HT1080 (cell line): ENCODE results near the gene RGS3. TPM values are rescaled to one million over a fixed set of nuclear protein-coding genes. Genes with fewer than 3 reads are reported as not detected.

Experiments
- DNase-seq: peaks from one replicate; pipeline ENCODE4 v3.0.0-alpha.2; 2015; ENCODE audit warnings: low read depth
- total RNA-seq: library from RNA; depleted of rRNA; stranded (reverse); fragments of >200 nt; shearing (Covaris generic); gene quantifications from 2 replicates; pipeline ENCODE4 v1.2.3, GENCODE V29; 2014

Gene RGS3
- total RNA-seq, 1 experiment from 2014 or later: 52.0 TPM

- DNase-seq: no peak
Measured at GRCh38 chr9:113528811-113529210, 65.3 kb downstream of the RGS3 start.

DNA sequence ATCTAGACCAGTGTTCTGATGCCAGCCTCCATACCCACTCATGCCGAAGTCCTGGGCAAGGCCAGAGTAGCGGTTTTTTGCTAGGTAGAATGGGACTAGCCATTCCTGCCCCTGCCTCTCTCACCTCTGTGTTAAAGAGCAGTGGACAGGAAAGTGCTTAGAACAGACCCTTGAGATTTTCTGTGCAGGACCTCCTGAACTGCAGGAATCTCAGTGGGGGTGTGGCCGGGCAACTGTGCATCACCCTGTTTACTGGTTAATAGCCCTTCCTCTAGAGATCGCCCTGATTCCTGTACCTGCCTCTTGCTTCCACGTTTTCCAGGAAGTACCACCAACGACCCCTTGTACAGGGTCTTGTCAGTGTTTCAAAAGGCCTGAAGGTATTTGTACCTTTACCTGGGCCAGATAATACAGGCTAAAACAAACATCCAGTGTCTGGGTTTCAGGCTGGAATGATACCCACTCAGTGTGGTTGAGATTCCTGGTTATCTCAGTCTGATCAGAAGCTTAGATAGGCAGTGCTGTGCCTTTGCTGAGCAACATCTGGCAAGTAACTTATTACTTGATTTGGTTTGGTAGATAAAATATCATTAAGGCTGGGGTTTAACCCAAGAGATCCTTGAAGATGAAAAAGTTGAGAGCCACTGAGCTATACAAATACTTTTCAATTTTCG is 65.9 kb downstream of the RGS3 start:
- DNase-seq: no peak

DNA sequence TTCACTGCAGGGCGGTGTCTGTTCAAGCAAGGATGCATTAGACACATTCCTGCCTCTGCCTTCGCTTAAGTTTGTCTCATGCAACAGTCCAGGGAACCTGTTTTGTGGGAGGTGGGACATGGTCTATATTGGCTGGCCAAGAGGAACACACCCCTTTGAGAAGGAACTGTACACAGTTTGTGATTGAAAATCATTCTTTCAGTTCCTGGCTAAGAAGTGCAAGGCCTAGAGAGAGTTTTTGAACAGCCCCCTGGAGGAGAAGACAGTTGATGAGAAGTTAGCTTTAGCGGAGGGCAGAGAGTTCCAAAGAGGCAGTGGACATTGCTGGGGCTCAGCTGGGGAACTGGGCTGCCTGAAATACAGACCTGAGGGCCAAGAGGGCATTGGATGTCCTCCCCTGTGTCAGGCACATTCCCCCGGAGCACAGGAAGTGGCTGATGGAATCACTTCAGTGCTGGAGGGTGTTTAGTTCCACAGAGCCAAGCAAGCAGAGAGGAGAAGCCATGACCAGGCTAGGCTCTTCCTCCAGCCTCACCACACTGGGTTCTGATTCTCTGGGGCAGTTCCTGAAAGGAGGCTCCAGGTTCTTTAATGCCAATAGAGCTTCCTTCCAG is 66.6 kb downstream of the RGS3 start:
- no peak for DNase-seq

- no peak for DNase-seq
Measured at GRCh38 chr9:113530942-113531341, 67.4 kb downstream of the RGS3 start.

DNA sequence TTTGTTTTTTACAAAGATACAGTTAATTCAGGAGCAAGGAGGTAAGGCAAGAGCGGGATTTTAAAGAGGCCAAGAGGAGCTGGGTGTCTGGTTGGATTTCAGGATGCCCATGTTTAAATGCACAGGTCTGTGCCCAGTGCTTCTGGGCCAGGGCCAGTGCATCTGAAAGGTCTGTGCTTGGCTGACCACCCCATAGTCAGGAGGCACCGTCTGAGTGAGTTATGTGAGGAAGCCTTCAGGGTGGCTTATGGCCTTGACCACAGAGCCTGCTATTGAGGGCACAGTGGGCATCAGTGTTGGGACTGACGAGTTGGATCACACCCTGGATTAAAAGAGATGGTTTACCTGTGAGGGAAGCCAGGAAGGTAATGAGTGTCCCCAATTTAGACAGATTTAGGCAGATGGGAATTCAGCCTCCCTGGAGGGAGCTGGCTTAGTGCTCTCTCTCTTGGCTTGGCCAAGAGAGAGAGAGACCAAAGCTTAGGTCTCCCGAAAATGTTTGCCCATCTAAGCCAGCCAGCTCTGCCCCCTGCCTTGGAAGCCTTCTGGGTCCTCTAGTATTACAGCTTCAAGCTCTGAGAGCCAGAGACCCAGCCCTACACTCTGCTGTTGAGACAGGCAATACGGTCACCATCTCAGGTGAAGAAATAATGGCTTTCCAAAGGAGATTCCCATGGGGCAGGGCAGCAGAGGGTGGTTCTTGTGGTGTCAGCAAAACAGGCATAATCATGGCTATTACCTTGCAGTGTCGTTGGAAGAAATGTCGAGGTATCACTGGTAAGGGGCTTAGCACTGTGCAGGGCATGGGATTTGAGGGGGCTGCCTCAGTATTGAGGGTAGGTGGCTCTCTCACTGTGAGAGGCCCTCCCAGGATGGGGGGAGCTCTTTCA is 68.6 kb downstream of the RGS3 start:
- DNase-seq: no peak

DNA sequence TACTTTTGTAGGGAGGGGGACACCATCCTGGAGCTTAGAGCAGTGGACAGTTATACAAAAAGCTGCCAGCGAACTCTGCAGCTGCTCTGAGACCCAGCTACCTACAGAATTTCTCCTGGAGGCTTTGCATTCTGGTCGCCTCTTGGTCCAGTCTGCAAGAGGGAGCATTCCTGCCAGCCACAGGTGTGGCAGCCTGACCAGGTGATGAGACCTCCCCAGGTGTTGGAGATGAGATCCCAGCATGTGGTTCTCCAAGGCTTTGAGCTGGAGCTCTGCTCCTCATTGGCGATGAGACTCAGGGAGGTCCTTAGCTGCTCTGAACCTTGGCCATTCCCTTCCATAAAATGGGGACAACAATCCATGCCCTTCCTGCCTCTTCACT is 69.3 kb downstream of the RGS3 start:
- no peak for DNase-seq

DNA sequence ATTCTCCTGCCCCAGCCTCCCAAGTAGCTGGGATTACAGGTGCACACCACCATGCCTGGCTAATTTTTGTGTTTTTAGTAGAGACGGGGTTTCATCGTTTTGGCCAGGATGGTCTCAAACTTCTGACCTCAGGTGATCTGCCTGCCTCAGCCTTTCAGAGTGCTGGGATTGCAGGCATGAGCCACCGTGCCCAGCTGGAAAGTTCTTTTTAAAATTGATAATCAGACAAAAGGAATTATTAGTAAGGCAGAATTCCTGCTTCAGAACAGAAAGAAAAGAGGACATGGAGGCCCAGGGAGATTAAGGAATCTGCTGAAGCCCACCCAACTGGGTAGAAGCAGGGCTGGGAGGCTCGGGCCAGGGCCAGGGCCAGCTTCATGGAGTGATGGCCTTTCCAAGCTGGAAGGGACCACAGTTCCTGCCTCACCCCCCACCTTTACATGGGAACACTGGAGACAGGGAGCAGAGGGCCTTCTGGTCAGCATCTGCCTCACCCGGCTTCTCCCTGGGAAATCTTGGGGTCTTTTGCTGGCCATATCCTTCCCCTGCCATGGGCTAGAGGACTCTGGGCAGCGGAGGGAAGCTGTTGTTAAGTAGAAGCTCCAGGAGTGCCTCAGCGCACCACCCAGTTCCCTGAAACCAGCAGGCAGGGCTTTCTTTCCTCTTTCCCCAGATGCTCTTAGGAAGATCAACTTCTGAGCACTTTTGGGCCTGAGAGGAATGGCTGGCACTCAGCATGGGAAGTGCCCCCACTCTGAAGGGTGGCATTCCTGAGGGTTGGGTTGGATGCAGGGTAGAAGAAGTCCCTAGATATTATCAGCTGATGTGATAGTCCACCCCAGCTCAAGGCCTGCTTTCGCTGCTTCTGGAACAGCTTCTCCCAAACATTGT is 70.1 kb downstream of the RGS3 start:
- DNase-seq: no peak

DNA sequence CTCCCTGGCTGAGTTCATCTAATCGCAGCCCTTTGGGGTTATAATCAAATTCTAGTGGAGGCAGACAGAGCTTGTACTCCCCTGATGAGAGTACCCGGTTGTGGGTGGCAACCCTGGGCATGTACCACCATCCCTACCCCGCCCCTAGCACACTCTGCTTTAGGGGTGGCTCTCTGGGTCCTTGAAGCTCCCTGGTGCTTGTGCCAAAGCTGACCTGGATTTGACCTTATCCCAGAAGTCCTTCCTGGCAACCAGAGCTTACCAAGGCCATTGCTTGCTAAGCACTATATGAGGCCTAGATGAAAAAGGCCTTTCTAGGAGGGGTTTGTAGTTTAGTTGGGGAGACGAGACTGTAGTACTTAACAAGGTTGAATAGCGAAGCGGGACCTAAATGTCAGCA is 72.2 kb downstream of the RGS3 start:
- no peak for DNase-seq

- no peak for DNase-seq
Measured at GRCh38 chr9:113536166-113536482, 72.6 kb downstream of the RGS3 start.

DNA sequence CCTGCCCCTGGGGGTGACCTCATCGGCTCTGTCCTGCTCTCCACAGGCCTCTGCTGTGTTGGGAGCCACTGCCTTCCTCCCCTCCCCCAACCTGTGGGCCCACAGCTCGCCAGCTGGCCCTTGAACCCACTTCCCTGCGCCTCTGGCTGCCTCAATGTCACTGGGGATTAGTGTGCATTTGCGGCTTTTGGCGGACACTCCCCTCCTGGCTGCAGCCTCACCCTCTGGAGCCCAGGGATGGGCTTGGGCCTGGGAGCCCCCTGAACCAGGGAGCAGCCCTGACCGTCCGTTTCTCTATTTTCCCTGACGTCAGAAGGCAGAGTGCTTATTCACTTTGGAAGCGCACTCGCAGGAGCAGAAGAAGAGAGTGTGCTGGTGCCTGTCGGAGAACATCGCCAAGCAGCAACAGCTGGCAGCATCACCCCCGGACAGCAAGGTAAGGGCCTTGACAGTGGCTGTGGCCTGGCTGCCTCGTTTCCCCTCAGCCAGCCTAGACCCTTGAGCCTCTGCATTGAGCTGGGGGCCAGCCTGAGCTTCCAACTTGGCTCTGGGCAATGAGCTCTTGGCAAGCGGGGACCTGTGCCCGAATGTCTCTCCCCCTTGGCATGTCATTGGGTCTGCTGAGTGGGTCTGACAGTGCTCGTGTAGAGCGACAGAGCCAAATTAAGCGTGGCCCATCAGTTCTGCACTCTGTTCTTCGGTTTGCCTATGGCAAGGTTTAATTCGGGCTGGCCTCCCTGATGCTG is 73.1 kb downstream of the RGS3 start:
- DNase-seq: no peak

GRCh38 chr9:113537229-113537810 is 73.8 kb downstream of the RGS3 start:
- no peak for DNase-seq

DNA sequence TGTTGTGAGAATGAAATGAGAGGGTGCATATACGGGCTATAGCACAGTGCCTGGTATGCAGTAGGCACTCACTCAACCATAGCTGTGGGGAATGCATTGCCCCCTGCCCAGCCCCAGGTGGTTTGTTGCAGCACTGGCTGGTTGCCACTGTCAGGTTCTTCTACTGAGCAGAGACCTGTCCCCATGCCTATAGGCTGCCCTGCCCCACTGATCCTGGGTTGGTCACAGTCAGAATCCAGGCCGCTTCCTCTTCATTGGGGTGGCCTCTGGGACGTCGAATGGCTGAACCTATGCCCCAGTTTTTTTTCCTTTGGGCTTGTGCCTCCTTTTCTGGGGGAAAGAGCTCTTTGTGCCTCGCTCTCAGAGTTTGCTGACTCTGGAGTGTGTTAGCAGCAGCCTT is 74.6 kb downstream of the RGS3 start:
- no peak for DNase-seq

DNA sequence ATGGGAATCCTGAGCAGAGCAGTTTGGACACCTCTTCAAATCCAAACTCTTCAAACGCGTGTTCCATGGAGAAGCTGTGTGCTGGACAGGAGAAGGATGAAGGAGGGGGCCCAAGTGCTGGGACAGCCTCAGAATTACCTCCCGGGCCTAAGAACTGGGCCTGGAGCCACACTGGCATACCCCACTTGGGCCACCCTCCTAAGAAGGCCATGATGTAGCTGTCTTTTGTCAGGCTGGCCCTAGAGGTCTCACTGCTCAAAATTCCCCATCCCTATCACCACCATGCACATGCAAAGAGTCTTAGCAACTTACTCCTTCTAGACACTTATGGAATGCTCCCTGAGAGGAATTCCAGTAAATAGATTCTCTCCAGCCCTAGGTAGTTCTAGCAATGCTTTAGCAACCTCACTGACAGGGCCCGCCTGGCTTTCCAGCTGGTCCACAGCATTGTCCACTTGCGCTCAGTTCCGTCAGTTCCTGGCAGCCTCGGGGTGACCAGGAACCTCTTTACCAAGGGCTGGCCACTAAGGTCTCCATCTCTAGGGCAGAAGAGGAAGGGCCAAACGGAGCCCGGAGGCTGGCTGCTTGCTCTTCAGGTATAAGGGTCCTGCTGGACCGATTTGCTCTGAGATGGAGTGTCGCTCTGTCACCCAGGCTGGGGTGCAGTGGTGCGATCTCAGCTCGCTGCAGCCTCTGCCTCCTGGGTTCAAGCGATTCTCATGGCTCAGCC is 75.3 kb downstream of the RGS3 start:
- no peak for DNase-seq

DNA sequence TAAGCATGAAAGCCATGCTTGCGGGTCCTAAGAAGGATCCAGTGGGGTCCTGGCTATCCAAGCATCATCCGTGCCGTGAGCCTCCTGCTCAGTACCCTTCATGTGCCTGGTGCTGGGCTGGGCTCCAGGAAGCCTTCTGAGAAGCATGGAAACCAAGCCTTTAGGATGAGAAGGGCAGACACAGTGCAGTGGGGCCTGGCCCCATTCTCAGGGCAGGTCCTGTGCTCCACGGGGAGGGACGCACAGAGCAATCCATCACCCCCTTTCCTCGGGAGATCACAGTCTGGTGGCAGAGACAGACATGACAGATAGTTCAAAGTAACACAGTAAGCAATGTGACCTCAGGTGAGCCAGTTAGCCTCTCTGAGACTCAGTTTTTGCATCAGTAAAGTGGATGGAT is 76.9 kb downstream of the RGS3 start:
- DNase-seq: no peak

- peak; percentile 31 for DNase-seq
Measured at GRCh38 chr9:113541019-113541900, 77.7 kb downstream of the RGS3 start.

DNA sequence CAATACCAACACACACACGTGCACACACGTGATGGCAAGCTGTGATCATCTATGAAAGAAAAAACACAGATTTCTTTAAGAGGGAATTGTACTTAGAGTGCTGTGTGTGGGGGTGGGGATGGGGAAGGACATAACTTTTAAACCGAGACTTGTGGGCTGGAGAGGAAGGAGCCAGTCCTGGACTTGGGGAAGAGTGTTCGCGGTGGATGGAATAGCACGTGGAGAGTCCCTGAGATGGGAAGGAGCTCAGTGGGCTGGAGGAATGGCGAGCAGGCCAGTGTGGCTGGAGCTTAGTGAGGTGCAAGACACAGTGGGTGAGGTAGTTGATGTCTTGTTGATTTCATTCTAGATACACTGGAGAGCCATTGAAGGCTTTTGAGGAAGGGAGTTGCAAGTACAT is 78.5 kb downstream of the RGS3 start:
- DNase-seq: no peak

DNA sequence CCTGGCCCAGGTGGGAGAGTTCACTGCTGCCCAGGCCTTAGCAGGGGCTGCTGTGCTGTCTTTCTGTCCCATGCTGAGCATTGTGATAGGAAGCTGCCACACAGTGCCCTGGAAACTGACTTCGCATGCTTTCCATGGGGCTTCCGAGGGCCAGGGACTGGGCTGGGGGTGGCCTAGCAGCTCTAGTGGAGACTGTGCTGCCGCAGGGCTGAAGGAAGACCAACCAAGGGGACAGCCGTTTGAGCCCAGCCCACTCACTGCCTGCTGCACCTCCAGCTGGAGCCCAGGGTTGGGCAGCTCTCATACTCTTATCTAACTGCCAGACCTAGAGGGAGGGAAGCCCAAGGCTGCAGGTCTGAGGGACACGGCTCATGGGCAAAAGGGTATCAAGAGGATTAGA is 79.2 kb downstream of the RGS3 start:
- no peak for DNase-seq

GRCh38 chr9:113543296-113543981 is 79.9 kb downstream of the RGS3 start:
- no peak for DNase-seq
